ENCODE results near the gene EME2. TPM values are rescaled to one million over a fixed set of nuclear protein-coding genes. Genes with fewer than 3 reads are reported as not detected.
A peak's percentile ranks its signal among the peaks of the same experiment; 100 is the strongest.

EME2 gene
- total RNA-seq, 1 experiment from 2014 or later = 24.2 TPM

DNA sequence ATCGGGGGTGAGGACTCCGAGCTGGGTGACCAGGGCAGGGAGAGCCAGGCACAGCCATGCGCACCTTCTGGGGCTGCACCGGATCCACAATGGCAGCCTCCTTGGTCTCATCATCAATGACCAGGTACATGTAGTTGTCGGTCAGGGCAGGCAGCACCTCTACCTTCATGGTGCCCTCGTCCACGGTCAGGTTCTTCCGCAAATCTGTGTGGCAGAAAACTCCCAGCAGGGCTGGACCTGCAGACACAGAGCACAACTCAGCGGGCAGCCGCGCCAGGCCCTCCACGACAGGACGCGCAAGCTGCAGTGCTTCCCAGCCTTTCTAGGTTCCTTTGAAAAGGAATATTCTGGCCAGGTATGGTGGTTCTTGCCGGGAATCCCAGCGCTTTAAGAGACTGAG, 50.2 kb downstream of the EME2 start:
- H3K27me3 ChIP-seq (ENCODE audit: insufficient read depth, low read depth) = no peaks in the 10 kb centered on the region
- no peak overlapping the region for H2AFZ ChIP-seq
- H3K9me3 ChIP-seq (ENCODE audit: insufficient read depth, low read depth) = no peaks in the 10 kb centered on the region
- H3K9me2 ChIP-seq (ENCODE audit: insufficient read depth) = no peaks in the 10 kb centered on the region
- peaks cover 6% of the 10 kb centered on the region; the same call in 1 of the 2 replicates for H3K4me1 ChIP-seq (replicated peaks; ENCODE audit: insufficient read depth)
- no peak overlapping the region for H3K4me2 ChIP-seq
- no peaks in the 10 kb centered on the region for H3K36me3 ChIP-seq (ENCODE audit: low read depth)
- H4K20me1 ChIP-seq (ENCODE audit: insufficient read depth) = no peaks in the 10 kb centered on the region
- POLR2A ChIA-PET (ENCODE audit: unreplicated experiment) = no interaction called here
- DNase-seq = no peak
- peaks cover 13% of the 10 kb centered on the region; the same call in 1 of the 2 replicates for H3F3A ChIP-seq (ENCODE audit: insufficient read depth, low read depth)
- no TSS peak for BruUV-seq (replicated peaks)
- intact Hi-C loops (cut with micrococcal nuclease; ENCODE audit: unreplicated experiment) = no loop called here
- no peak overlapping the region for H3K4me3 ChIP-seq
- H3K79me2 ChIP-seq (ENCODE audit: low read depth) = peaks cover 14% of the 10 kb centered on the region
- no peak for TF ChIP-seq EZH2 (IDR thresholded peaks at IDR 0.05; ENCODE audit: low read depth)
- TF ChIP-seq, protein P1, sequence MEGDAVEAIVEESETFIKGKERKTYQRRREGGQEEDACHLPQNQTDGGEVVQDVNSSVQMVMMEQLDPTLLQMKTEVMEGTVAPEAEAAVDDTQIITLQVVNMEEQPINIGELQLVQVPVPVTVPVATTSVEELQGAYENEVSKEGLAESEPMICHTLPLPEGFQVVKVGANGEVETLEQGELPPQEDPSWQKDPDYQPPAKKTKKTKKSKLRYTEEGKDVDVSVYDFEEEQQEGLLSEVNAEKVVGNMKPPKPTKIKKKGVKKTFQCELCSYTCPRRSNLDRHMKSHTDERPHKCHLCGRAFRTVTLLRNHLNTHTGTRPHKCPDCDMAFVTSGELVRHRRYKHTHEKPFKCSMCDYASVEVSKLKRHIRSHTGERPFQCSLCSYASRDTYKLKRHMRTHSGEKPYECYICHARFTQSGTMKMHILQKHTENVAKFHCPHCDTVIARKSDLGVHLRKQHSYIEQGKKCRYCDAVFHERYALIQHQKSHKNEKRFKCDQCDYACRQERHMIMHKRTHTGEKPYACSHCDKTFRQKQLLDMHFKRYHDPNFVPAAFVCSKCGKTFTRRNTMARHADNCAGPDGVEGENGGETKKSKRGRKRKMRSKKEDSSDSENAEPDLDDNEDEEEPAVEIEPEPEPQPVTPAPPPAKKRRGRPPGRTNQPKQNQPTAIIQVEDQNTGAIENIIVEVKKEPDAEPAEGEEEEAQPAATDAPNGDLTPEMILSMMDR (conservative IDR thresholded peaks at IDR 0.05) = no peak
- CTCF ChIA-PET = interaction anchor here (0.6 kb wide), 1 partner anchor 19 kb away, joined by 5 read pairs; no protein-coding TSS in a partner anchor
- H3K27ac ChIP-seq = no peak overlapping the region

DNA sequence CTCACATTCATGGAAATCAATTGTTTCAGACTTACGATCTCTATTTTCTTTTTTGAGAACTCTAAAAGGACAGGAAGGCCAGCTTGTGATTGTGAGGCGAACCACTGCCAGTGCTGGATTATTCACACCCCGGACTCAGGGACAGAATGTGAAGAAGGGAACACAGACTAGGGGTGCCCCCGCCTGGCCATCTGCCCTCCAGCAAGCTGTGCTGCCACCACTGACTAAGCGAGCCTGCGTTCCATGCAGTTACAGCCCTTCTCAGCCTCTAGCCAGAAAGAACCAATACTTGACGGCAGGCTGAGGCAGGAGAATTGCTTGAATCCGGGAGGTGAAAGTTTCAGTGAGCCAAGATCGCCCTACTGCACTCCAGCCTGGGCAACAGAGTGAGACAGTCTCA, 51.2 kb downstream of the EME2 start:
- BruUV-seq (replicated peaks) = no TSS peak
- Histone ChIP-seq H3F3A (ENCODE audit: insufficient read depth, low read depth) (peaks cover 14% of the 10 kb centered on the region; the same call in 1 of the 2 replicates), H3K27me3 (ENCODE audit: insufficient read depth, low read depth) (no peaks in the 10 kb centered on the region), H3K9me2 (ENCODE audit: insufficient read depth) (no peaks in the 10 kb centered on the region), H3K79me2 (ENCODE audit: low read depth) (peaks cover 24% of the 10 kb centered on the region), H3K9me3 (ENCODE audit: insufficient read depth, low read depth) (no peaks in the 10 kb centered on the region), H2AFZ (no peak overlapping the region), H3K36me3 (ENCODE audit: low read depth) (no peaks in the 10 kb centered on the region), H3K27ac (no peak overlapping the region), H3K4me1 (replicated peaks; ENCODE audit: insufficient read depth) (peaks cover 13% of the 10 kb centered on the region), H3K4me2 (no peak overlapping the region), H4K20me1 (ENCODE audit: insufficient read depth) (no peaks in the 10 kb centered on the region), H3K4me3 (no peak overlapping the region)
- DNase-seq = peak in 1 of 2 experiments; percentile 54
- TF ChIP-seq EZH2 (IDR thresholded peaks at IDR 0.05; ENCODE audit: low read depth) = no peak
- TF ChIP-seq, protein P1 (conservative IDR thresholded peaks at IDR 0.05) = no peak; the same call in 1 of the 2 replicates
- ChIA-PET CTCF (interaction anchor here (0.7 kb wide), 1 partner anchor 383 kb away, joined by 6 read pairs; no protein-coding TSS in a partner anchor), POLR2A (ENCODE audit: unreplicated experiment) (no interaction called here)
- intact Hi-C loops (cut with micrococcal nuclease; ENCODE audit: unreplicated experiment) = no loop called here

DNA sequence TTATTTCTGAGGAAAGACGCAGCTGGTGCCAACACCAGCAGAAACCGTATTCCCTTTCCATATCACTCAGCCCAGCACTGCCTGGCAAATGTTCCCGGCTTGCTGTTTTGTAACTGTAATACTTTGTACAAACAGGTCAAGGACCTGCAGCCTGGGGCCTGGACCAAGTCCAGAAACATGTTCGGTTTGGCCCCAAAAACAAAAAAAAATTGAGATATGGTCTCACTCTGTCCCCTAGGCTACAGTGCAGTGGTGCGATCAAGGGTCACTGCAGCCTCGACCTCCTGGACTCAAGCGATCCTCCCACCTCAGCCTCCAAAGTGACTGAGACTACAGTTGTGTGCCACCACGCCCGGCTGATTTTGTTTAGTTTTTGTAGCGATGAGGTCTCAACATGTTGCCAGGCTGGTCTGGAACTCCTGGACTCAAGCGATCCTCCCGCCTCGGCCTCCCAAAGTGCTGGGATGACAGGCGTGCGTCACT, 52.8 kb downstream of the EME2 start:
- H2AFZ ChIP-seq = no peak overlapping the region; the same call in 1 of the 2 replicates
- ChIA-PET CTCF (no interaction called here), POLR2A (ENCODE audit: unreplicated experiment) (interaction anchor here (0.6 kb wide), 1 partner anchor 79 kb away, joined by 3 read pairs; no protein-coding TSS in a partner anchor)
- peak overlapping the region; percentile 94 for H3K4me2 ChIP-seq
- no peaks in the 10 kb centered on the region for H3K9me2 ChIP-seq (ENCODE audit: insufficient read depth)
- TSS peak; percentile 60 for BruUV-seq (replicated peaks)
- peaks cover 28% of the 10 kb centered on the region for H3K4me1 ChIP-seq (replicated peaks; ENCODE audit: insufficient read depth)
- TF ChIP-seq EZH2 (IDR thresholded peaks at IDR 0.05; ENCODE audit: low read depth) = no peak
- TF ChIP-seq, protein P1 (conservative IDR thresholded peaks at IDR 0.05) = no peak
- peaks cover 24% of the 10 kb centered on the region; the same call in 1 of the 2 replicates for H3F3A ChIP-seq (ENCODE audit: insufficient read depth, low read depth)
- H3K27me3 ChIP-seq (ENCODE audit: insufficient read depth, low read depth) = no peaks in the 10 kb centered on the region
- no peak overlapping the region for H3K27ac ChIP-seq
- peaks cover 14% of the 10 kb centered on the region; the same call in 1 of the 2 replicates for H4K20me1 ChIP-seq (ENCODE audit: insufficient read depth)
- H3K9me3 ChIP-seq (ENCODE audit: insufficient read depth, low read depth) = no peaks in the 10 kb centered on the region
- intact Hi-C loops (cut with micrococcal nuclease; ENCODE audit: unreplicated experiment) = no loop called here
- peak overlapping the region; percentile 74; the same call in 1 of the 2 replicates for H3K4me3 ChIP-seq
- no peaks in the 10 kb centered on the region for H3K36me3 ChIP-seq (ENCODE audit: low read depth)
- peaks cover 40% of the 10 kb centered on the region for H3K79me2 ChIP-seq (ENCODE audit: low read depth)
- no peak for DNase-seq

Small RNA genes within 50 kb of the gene (microRNA-seq; reads per million reads assigned to microRNA genes)
- gene MIR3177 (ENCODE audit: borderline number of aligned reads, borderline replicate concordance) = 6.1 reads per million

Other genes starting within 250 kb of the EME2 start
- not detected in 2 replicates for gene TMEM204, start 239.1 kb upstream of the EME2 start, total RNA-seq (2021)
- gene IFT140, start 160.7 kb upstream of the EME2 start, total RNA-seq (2021) = 43.8 and 47.6 TPM in 2 replicates
- gene CRAMP1, start 160.4 kb upstream of the EME2 start, total RNA-seq (2021) = 19.3 and 22.7 TPM in 2 replicates
- 199 and 244 TPM in 2 replicates for gene JPT2, start 94.5 kb upstream of the EME2 start, total RNA-seq (2021)
- 119 and 125 TPM in 2 replicates for gene MAPK8IP3, start 66.6 kb upstream of the EME2 start, total RNA-seq (2021)
- 49.0 and 87.8 TPM in 2 replicates for gene NME3, start 1.3 kb upstream of the EME2 start, total RNA-seq (2021)
- gene MRPS34, start 324 bp downstream of the EME2 start, total RNA-seq (2021) = 201 and 247 TPM in 2 replicates
- gene SPSB3, start 9.8 kb downstream of the EME2 start, total RNA-seq (2021) = 58.2 and 86.6 TPM in 2 replicates
- gene NUBP2, start 10.2 kb downstream of the EME2 start, total RNA-seq (2021) = 80.0 and 103 TPM in 2 replicates
- gene IGFALS, start 20.9 kb downstream of the EME2 start, total RNA-seq (2021) = 0.18 TPM in 1 of 2 replicates, not detected in the other
- 51.8 and 74.5 TPM in 2 replicates for gene HAGH, start 54.0 kb downstream of the EME2 start, total RNA-seq (2021)
- gene FAHD1, start 54.4 kb downstream of the EME2 start, total RNA-seq (2021) = 26.8 and 41.2 TPM in 2 replicates
- gene MEIOB, start 99.4 kb downstream of the EME2 start, total RNA-seq (2021) = not detected in 2 replicates
- not detected in 2 replicates for gene HS3ST6, start 145.6 kb downstream of the EME2 start, total RNA-seq (2021)
- 49.4 and 54.9 TPM in 2 replicates for gene MSRB1, start 170.4 kb downstream of the EME2 start, total RNA-seq (2021)
- gene RPL3L, start 181.9 kb downstream of the EME2 start, total RNA-seq (2021) = 0.44 TPM in 1 of 2 replicates, not detected in the other
- 181 and 190 TPM in 2 replicates for gene NDUFB10, start 186.7 kb downstream of the EME2 start, total RNA-seq (2021)
- 3,808 and 4,468 TPM in 2 replicates for gene RPS2, start 192.0 kb downstream of the EME2 start, total RNA-seq (2021)
- not detected in 2 replicates for gene RNF151, start 194.0 kb downstream of the EME2 start, total RNA-seq (2021)
- gene TBL3, start 199.2 kb downstream of the EME2 start, total RNA-seq (2021) = 51.3 and 66.4 TPM in 2 replicates
- 11.1 and 12.7 TPM in 2 replicates for gene NOXO1, start 208.7 kb downstream of the EME2 start, total RNA-seq (2021)
- 59.7 and 63.8 TPM in 2 replicates for gene GFER, start 211.4 kb downstream of the EME2 start, total RNA-seq (2021)
- 4.3 and 4.5 TPM in 2 replicates for gene SYNGR3, start 217.2 kb downstream of the EME2 start, total RNA-seq (2021)
- 68.4 and 72.5 TPM in 2 replicates for gene ZNF598, start 237.0 kb downstream of the EME2 start, total RNA-seq (2021)
- 4.0 and 8.1 TPM in 2 replicates for gene NPW, start 247.0 kb downstream of the EME2 start, total RNA-seq (2021)

All from PC-9 (cell line).